Measurements from ENCODE around the gene PDE7B.

Gene PDE7B

DNA sequence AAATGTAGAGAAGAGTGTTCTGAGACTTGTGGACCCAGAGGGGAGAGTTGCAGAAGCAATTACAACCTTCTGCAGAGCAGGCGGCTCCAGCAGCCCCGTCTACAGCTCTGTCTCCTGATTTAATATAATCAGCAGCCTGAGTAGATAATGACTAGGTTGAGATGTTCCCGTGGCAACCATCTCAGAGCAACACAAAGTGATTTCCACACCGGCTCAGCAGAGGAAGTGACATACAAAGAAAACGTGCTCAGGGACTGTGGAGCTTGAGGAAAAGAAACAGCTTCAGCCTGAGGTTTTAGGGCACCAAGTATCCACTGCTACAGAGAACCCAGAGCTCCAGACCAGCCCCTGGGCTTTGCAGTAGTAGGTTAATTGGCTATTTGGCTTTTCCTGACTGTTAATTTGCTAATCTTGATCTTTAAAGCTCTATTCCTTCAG is 262.3 kb downstream of the PDE7B start:
- Histone ChIP-seq H3K9ac (ENCODE audit: low read length) (no peak overlapping the region), H4K20me1 (ENCODE audit: insufficient read depth, low read length) (no peaks in the 10 kb centered on the region), H3K4me1 (ENCODE audit: low read length) (no peaks in the 10 kb centered on the region), H3K27ac (ENCODE audit: low read length) (no peak overlapping the region), H3F3A (ENCODE audit: insufficient read depth, low read length) (no peaks in the 10 kb centered on the region), H3K4me2 (ENCODE audit: low read depth, low read length) (no peak overlapping the region), H3K79me2 (ENCODE audit: low read length) (no peaks in the 10 kb centered on the region), H3K4me3 (ENCODE audit: low read length) (no peak overlapping the region), H2AFZ (ENCODE audit: low read length) (no peak overlapping the region), H3K9me2 (replicated peaks; ENCODE audit: insufficient read depth, low read length) (no peaks in the 10 kb centered on the region), H3K36me3 (replicated peaks; ENCODE audit: insufficient read depth, low read length) (no peaks in the 10 kb centered on the region), H3K27me3 (replicated peaks; ENCODE audit: insufficient read depth, low read length) (no peaks in the 10 kb centered on the region), H3K9me3 (replicated peaks; ENCODE audit: insufficient read depth, low read length) (no peaks in the 10 kb centered on the region)
- DNase-seq, result no peak
- TF ChIP-seq CTCF (IDR thresholded peaks at IDR 0.05; ENCODE audit: low read length), result no peak
- no peak for TF ChIP-seq EZH2 (optimal IDR thresholded peaks at IDR 0.05; ENCODE audit: low read depth, low read length)
- no peak for TF ChIP-seq EZH2phosphoT487 (IDR thresholded peaks at IDR 0.05; ENCODE audit: low read length)

- Histone ChIP-seq H3K79me2 (ENCODE audit: low read length) (no peaks in the 10 kb centered on the region), H3K4me3 (ENCODE audit: low read length) (no peak overlapping the region), H2AFZ (ENCODE audit: low read length) (no peak overlapping the region), H3F3A (ENCODE audit: insufficient read depth, low read length) (no peaks in the 10 kb centered on the region), H3K4me1 (ENCODE audit: low read length) (no peaks in the 10 kb centered on the region), H3K27ac (ENCODE audit: low read length) (no peak overlapping the region), H3K9me3 (replicated peaks; ENCODE audit: insufficient read depth, low read length) (no peaks in the 10 kb centered on the region), H4K20me1 (ENCODE audit: insufficient read depth, low read length) (no peaks in the 10 kb centered on the region), H3K27me3 (replicated peaks; ENCODE audit: insufficient read depth, low read length) (no peaks in the 10 kb centered on the region), H3K36me3 (replicated peaks; ENCODE audit: insufficient read depth, low read length) (no peaks in the 10 kb centered on the region), H3K4me2 (ENCODE audit: low read depth, low read length) (no peak overlapping the region), H3K9me2 (replicated peaks; ENCODE audit: insufficient read depth, low read length) (no peaks in the 10 kb centered on the region), H3K9ac (ENCODE audit: low read length) (no peak overlapping the region)
- TF ChIP-seq EZH2 (optimal IDR thresholded peaks at IDR 0.05; ENCODE audit: low read depth, low read length) (no peak), CTCF (IDR thresholded peaks at IDR 0.05; ENCODE audit: low read length) (no peak), EZH2phosphoT487 (IDR thresholded peaks at IDR 0.05; ENCODE audit: low read length) (no peak)
- no peak for DNase-seq
Measured at GRCh38 chr6:136114661-136115060, 263.2 kb downstream of the PDE7B start.

- no peaks in the 10 kb centered on the region for H3K27me3 ChIP-seq (replicated peaks; ENCODE audit: insufficient read depth, low read length)
Measured at GRCh38 chr6:136115941-136116340, 264.4 kb downstream of the PDE7B start.

More at GRCh38 chr6:136115941-136116340, 264.4 kb downstream of the PDE7B start:
- DNase-seq, result no peak
- Histone ChIP-seq H3K36me3 (replicated peaks; ENCODE audit: insufficient read depth, low read length) (no peaks in the 10 kb centered on the region), H3F3A (ENCODE audit: insufficient read depth, low read length) (no peaks in the 10 kb centered on the region), H3K9me2 (replicated peaks; ENCODE audit: insufficient read depth, low read length) (no peaks in the 10 kb centered on the region), H3K27ac (ENCODE audit: low read length) (no peak overlapping the region), H4K20me1 (ENCODE audit: insufficient read depth, low read length) (no peaks in the 10 kb centered on the region), H3K4me3 (ENCODE audit: low read length) (no peak overlapping the region), H3K9ac (ENCODE audit: low read length) (no peak overlapping the region), H3K9me3 (replicated peaks; ENCODE audit: insufficient read depth, low read length) (no peaks in the 10 kb centered on the region), H3K79me2 (ENCODE audit: low read length) (no peaks in the 10 kb centered on the region), H3K4me1 (ENCODE audit: low read length) (no peaks in the 10 kb centered on the region), H2AFZ (ENCODE audit: low read length) (no peak overlapping the region), H3K4me2 (ENCODE audit: low read depth, low read length) (no peak overlapping the region)
- TF ChIP-seq EZH2 (optimal IDR thresholded peaks at IDR 0.05; ENCODE audit: low read depth, low read length) (no peak), CTCF (IDR thresholded peaks at IDR 0.05; ENCODE audit: low read length) (no peak), EZH2phosphoT487 (IDR thresholded peaks at IDR 0.05; ENCODE audit: low read length) (no peak)

Measured in MM.1S (cell line).